Measurements from ENCODE around the gene GOLT1B. TPM values are rescaled to one million over a fixed set of nuclear protein-coding genes. Genes with fewer than 3 reads are reported as not detected.

Gene GOLT1B
- total and polyA plus RNA-seq, 2 of the 8 experiments (the other 6 are each of a cell fraction or from before 2014, with no cell fraction given): 18.3 to 38.3 TPM

- no peak overlapping the region for H2BK120ac ChIP-seq (replicated peaks; ENCODE audit: low read depth, low read length)
- no peaks in the 10 kb centered on the region for H3K4me1 ChIP-seq (replicated peaks in 1 of 4; ENCODE audit: control insufficient read depth in 3 of 4, insufficient read depth in 4 of 4, low read length in 3 of 4)
- no peak overlapping the region for H2BK20ac ChIP-seq (ENCODE audit: low read length)
- no peak overlapping the region for H4K5ac ChIP-seq (ENCODE audit: insufficient read length, low read depth, low read length)
- H2BK15ac ChIP-seq (ENCODE audit: low read length): no peak overlapping the region
- peaks cover 0 to 2% of the 10 kb centered on the region in 2 experiments for H4K20me1 ChIP-seq (replicated peaks in 1 of 2; ENCODE audit: control insufficient read depth in 1 of 2, insufficient read depth in 2 of 2, low read length in 2 of 2)
- no peak overlapping the region for H3K4me2 ChIP-seq (ENCODE audit: insufficient read depth in 1 of 2, low read depth in 2 of 2, low read length in 2 of 2)
- no peak overlapping the region for H3K56ac ChIP-seq (replicated peaks; ENCODE audit: insufficient read length, low read depth, low read length)
- H4K8ac ChIP-seq (ENCODE audit: extremely low read depth, insufficient read depth, low read length): no peak overlapping the region
- H3K9ac ChIP-seq (replicated peaks in 1 of 4; ENCODE audit: extremely low read depth in 1 of 4, low read depth in 3 of 4, low read length in 3 of 4): no peak overlapping the region
- H3K23ac ChIP-seq (ENCODE audit: insufficient read length): no peak overlapping the region
- no peak overlapping the region for H2BK5ac ChIP-seq (ENCODE audit: low read depth, low read length)
- no peak overlapping the region for H3K4ac ChIP-seq (replicated peaks; ENCODE audit: insufficient read length, low read depth, low read length)
- CTCF ChIA-PET (ENCODE audit: partially characterized antibody): interaction anchor here (0.6 to 0.7 kb wide), 2 partner anchors 170 to 1996 kb away, joined by 3 read pairs; no protein-coding TSS in a partner anchor
- H3K14ac ChIP-seq (ENCODE audit: insufficient read length): no peak overlapping the region
- no peaks in the 10 kb centered on the region for H3K79me2 ChIP-seq (ENCODE audit: control insufficient read depth in 1 of 2, insufficient read depth in 2 of 2, low read length in 2 of 2)
- no peak overlapping the region for H3K18ac ChIP-seq (ENCODE audit: extremely low read depth, low read length)
- H3K23me2 ChIP-seq (ENCODE audit: low read depth, low read length): no peaks in the 10 kb centered on the region
- H3K27ac ChIP-seq (ENCODE audit: low read depth, low read length): no peak overlapping the region
- H3K36me3 ChIP-seq (ENCODE audit: control insufficient read depth in 2 of 4, insufficient read depth in 4 of 4, low read length in 3 of 4): peaks cover 0 to 30% (median 16%) of the 10 kb centered on the region in 4 experiments; a peak in 7 of 8 replicates
- no peaks in the 10 kb centered on the region for H3K79me1 ChIP-seq (ENCODE audit: low read depth, low read length)
- H2BK12ac ChIP-seq (ENCODE audit: low read depth, low read length): no peak overlapping the region
- H3K9me3 ChIP-seq (ENCODE audit: insufficient read depth in 2 of 2, low read depth in 1 of 2, low read length in 1 of 2): no peaks in the 10 kb centered on the region
- H2AK5ac ChIP-seq (ENCODE audit: low read depth, low read length): no peak overlapping the region
- H2AFZ ChIP-seq (ENCODE audit: low read length): no peak overlapping the region
- no peak overlapping the region for H4K91ac ChIP-seq (replicated peaks; ENCODE audit: insufficient read length, low read length)
- WGBS, 2 experiments (ENCODE audit: extremely low coverage in 1 of 2, insufficient coverage in 1 of 2, insufficient read length in 1 of 2, insufficient replicate concordance in 2 of 2, low coverage in 1 of 2, low lambda C conversion rate in 2 of 2, missing lambda C conversion rate in 1 of 2): 84% methylated on average over 3 of the region's 3 CpGs; no CpG with 5 or more reads in 1 of the 2 experiments
- DNase-seq (ENCODE audit: low read depth in 1 of 2, low spot score in 2 of 2) (no peak), FAIRE-seq (no peak)
- no peak overlapping the region for H3K4me3 ChIP-seq (ENCODE audit: extremely low read depth in 1 of 4, insufficient read depth in 2 of 4, low read depth in 3 of 4, low read length in 4 of 4)
- no peaks in the 10 kb centered on the region for H3K27me3 ChIP-seq (replicated peaks in 1 of 4; ENCODE audit: control insufficient read depth in 3 of 4, extremely low read depth in 1 of 4, insufficient read depth in 3 of 4, low read length in 3 of 4)
- POLR2A ChIA-PET (ENCODE audit: partially characterized antibody): no interaction called here
- TF ChIP-seq TEAD4 (IDR thresholded peaks at IDR 0.05; ENCODE audit: low read depth, low read length): no peak
- TF ChIP-seq RBBP5 (IDR thresholded peaks at IDR 0.05; ENCODE audit: borderline replicate concordance, low read depth, low read length): no peak
- TF ChIP-seq CREB1 (IDR thresholded peaks at IDR 0.05): no peak
- TF ChIP-seq ZNF274 (IDR thresholded peaks at IDR 0.05; ENCODE audit: borderline replicate concordance, extremely low read depth, low read length): no peak
- TF ChIP-seq TAF7 (optimal IDR thresholded peaks at IDR 0.05; ENCODE audit: borderline replicate concordance, low read depth, low read length): no peak
- TF ChIP-seq SAP30 (IDR thresholded peaks at IDR 0.05; ENCODE audit: insufficient read depth, insufficient replicate concordance, low read length): no peak
Measured at GRCh38 chr12:21483531-21483930, 18.1 kb upstream of the GOLT1B start.

Data from H1 (cell line).